Adrenal gland (tissue), 5 donors: ENCODE measurements around the gene TMEM138.

Source experiments
- CTCF ChIP-seq, 6 experiments: fragments of 450-650 bp in 4 of 6; fragments of 200-600 bp in 2 of 6; sonication (generic) in 1 of 6; IDR thresholded peaks; 1 replicate in 5 of 6; 2 replicates in 1 of 6; pipeline versions ENCODE4 v1.5.1 to v1.8.0; 2016 to 2021; ENCODE audit warnings: antibody characterized with exemption in 6 of 6, mild to moderate bottlenecking in 2 of 6, moderate library complexity in 1 of 6
- POLR2A ChIP-seq, 2 donors: fragments of 450-650 bp; IDR thresholded peaks; one replicate each; pipeline ENCODE4 v1.6.1; 2017; ENCODE audit warnings: antibody characterized with exemption in 2 of 2, mild to moderate bottlenecking in 2 of 2, moderate library complexity in 1 of 2
- donor health status: DM: no; HTN: no; CAD: no.

GRCh38 chr11:61362542-61362875, 335 bp downstream of the TMEM138 start:
- TF ChIP-seq CTCF (IDR thresholded peaks at IDR 0.05): no peak
- TF ChIP-seq POLR2A (IDR thresholded peaks at IDR 0.05): no peak
